Neuronal stem cell (in vitro differentiated cells): ENCODE measurements around the gene COMTD1.

Source experiments
- DNase-seq: peaks from one replicate; pipeline ENCODE4 v3.0.0-alpha.2; 2013; ENCODE audit warnings: low spot score
- H2AFZ ChIP-seq: one replicate; pipeline ENCODE4 v1.6.1; 2013; ENCODE audit warnings: mild to moderate bottlenecking, low read length, inconsistent platforms
- H2AK5ac ChIP-seq: 2 replicates; pipeline ENCODE4 v1.6.1; 2013; ENCODE audit warnings: low read depth, mild to moderate bottlenecking, inconsistent platforms, low read length, moderate library complexity, mixed read lengths
- H2BK120ac ChIP-seq: 2 replicates; pipeline ENCODE4 v1.6.1; 2013; ENCODE audit warnings: low read depth, mild to moderate bottlenecking, inconsistent platforms, low read length, moderate library complexity, mixed read lengths
- H2BK12ac ChIP-seq: one replicate; pipeline ENCODE4 v1.6.1; 2013; ENCODE audit warnings: low read length, inconsistent platforms
- H2BK15ac ChIP-seq: 2 replicates; pipeline ENCODE4 v1.6.1; 2013; ENCODE audit warnings: mild to moderate bottlenecking, low read length, inconsistent platforms, mixed read lengths
- H2BK5ac ChIP-seq: one replicate; pipeline ENCODE4 v1.6.1; 2013; ENCODE audit warnings: inconsistent platforms, mild to moderate bottlenecking, low read length, moderate library complexity
- H3K14ac ChIP-seq: one replicate; pipeline ENCODE4 v1.6.1; 2013; ENCODE audit warnings: low read length, inconsistent platforms
- H3K18ac ChIP-seq: 2 replicates; pipeline ENCODE4 v1.6.1; 2013; ENCODE audit warnings: low read length, inconsistent platforms
- H3K23ac ChIP-seq: 2 replicates; pipeline ENCODE4 v1.6.1; 2013; ENCODE audit warnings: low read depth, mild to moderate bottlenecking, mixed read lengths, low read length, inconsistent platforms; ENCODE audit not compliant: poor library complexity
- H3K27ac ChIP-seq: replicated peaks from 3 replicates; pipeline ENCODE4 v1.5.1; 2013; ENCODE audit warnings: low read length, inconsistent platforms
- H3K27me3 ChIP-seq, 3 experiments: 2 replicates each; pipeline ENCODE4 v1.6.1; 2013; ENCODE audit warnings: low read length in 3 of 3, mild to moderate bottlenecking in 2 of 3, inconsistent platforms in 1 of 3, low read depth in 1 of 3, mixed read lengths in 1 of 3, moderate library complexity in 1 of 3; ENCODE audit not compliant: control insufficient read depth in 3 of 3, insufficient read depth in 3 of 3
- H3K36me3 ChIP-seq, 2 donors: replicated peaks in 1 of 2; 2 replicates each; pipeline ENCODE4 v1.6.1; 2013; ENCODE audit warnings: low read length in 2 of 2; ENCODE audit not compliant: control insufficient read depth in 2 of 2, insufficient read depth in 2 of 2
- H3K4ac ChIP-seq: 2 replicates; pipeline ENCODE4 v1.6.1; 2013; ENCODE audit warnings: inconsistent platforms, mild to moderate bottlenecking, low read length, moderate library complexity
- H3K4me1 ChIP-seq, 2 donors: 1 replicate in 1 of 2; 2 replicates in 1 of 2; pipeline ENCODE4 v1.6.1; 2013; ENCODE audit warnings: low read length in 2 of 2, low read depth in 1 of 2; ENCODE audit not compliant: control insufficient read depth in 2 of 2, insufficient read depth in 1 of 2
- H3K4me2 ChIP-seq: one replicate; pipeline ENCODE4 v1.6.1; 2013; ENCODE audit warnings: mild to moderate bottlenecking, low read length, inconsistent platforms; ENCODE audit not compliant: insufficient read depth, poor library complexity, severe bottlenecking
- H3K4me3 ChIP-seq, 2 donors: 2 replicates each; pipeline ENCODE4 v1.5.1; 2013; ENCODE audit warnings: low read length in 2 of 2, mild to moderate bottlenecking in 2 of 2, inconsistent platforms in 1 of 2, moderate library complexity in 1 of 2
- H3K79me1 ChIP-seq: one replicate; pipeline ENCODE4 v1.6.1; 2013; ENCODE audit warnings: low read depth, mild to moderate bottlenecking, inconsistent platforms, low read length, moderate library complexity
- H3K9ac ChIP-seq: one replicate; pipeline ENCODE4 v1.6.1; 2013; ENCODE audit warnings: mild to moderate bottlenecking, low read depth, low read length, inconsistent platforms; ENCODE audit not compliant: poor library complexity
- H3K9me3 ChIP-seq, 2 donors: replicated peaks in 1 of 2; 2 replicates each; pipeline versions ENCODE3 to v1.6.1; 2013; ENCODE audit warnings: low read length in 2 of 2, mild to moderate bottlenecking in 2 of 2, inconsistent platforms in 1 of 2, low read depth in 1 of 2, mixed read lengths in 1 of 2, moderate library complexity in 1 of 2; ENCODE audit not compliant: control insufficient read depth in 2 of 2, insufficient read depth in 1 of 2
- H4K8ac ChIP-seq: one replicate; pipeline ENCODE4 v1.6.1; 2013; ENCODE audit warnings: low read depth, mild to moderate bottlenecking, inconsistent platforms, low read length, moderate library complexity
- H4K91ac ChIP-seq: one replicate; pipeline ENCODE4 v1.6.1; 2013; ENCODE audit warnings: low read length, low read depth, mild to moderate bottlenecking, inconsistent platforms; ENCODE audit not compliant: poor library complexity
- WGBS, 2 donors: extraction: QIAGEN DNeasy Blood & Tissue Kit; methylation state at CpG; one replicate each; pipeline ENCODE4 v1.1.7; 2013; ENCODE audit warnings: missing lambda C conversion rate in 2 of 2, mixed read lengths in 1 of 2; ENCODE audit not compliant: insufficient read length in 2 of 2, insufficient replicate concordance in 1 of 2; ENCODE audit errors: extremely low coverage in 2 of 2; 5-methylcytosine and 5-hydroxymethylcytosine counted together

COMTD1 gene

DNA sequence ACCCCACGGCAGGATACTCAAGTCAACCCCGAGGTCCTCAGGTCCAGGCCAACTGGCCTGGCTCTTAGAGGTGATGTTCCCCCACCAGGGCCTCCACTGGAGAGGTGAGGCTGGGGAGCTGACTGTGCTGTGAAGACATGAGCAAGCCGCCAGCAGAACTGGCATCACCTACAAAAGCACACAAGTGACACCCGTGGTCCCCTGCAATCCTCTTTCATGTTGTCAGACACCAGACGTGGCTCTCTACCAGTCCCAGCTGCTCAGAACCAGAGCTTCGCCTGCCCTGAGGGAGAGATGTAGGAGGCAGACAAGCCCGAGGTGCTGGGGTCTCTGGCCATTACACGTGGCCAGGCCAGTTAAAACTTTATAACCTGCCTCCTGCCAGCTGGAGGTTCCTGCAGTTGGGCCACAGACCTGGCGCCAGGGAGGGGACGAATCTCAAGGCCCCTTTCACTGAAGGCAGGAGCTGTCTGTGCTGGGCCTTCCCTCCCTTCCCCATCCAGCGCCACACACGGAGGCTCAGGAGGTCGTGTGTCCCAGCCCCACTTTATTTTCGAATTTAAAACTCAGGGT is 2.2 kb downstream of the COMTD1 start:
- peak overlapping the region; percentile 60 for H3K27ac ChIP-seq
- no peak overlapping the region for H2BK120ac ChIP-seq
- no peak overlapping the region for H4K8ac ChIP-seq
- no peaks in the 10 kb centered on the region for H3K79me1 ChIP-seq
- DNase-seq = no peak
- peak overlapping the region; percentile 41 for H2AK5ac ChIP-seq
- H3K9ac ChIP-seq = peak overlapping the region; percentile 78
- H2BK12ac ChIP-seq = no peak overlapping the region
- H3K4me2 ChIP-seq = peak overlapping the region; percentile 100
- peak overlapping the region; percentile 77 for H2BK5ac ChIP-seq
- H3K14ac ChIP-seq = no peak overlapping the region
- H4K91ac ChIP-seq = no peak overlapping the region
- peak overlapping the region; percentile 62 for H2BK15ac ChIP-seq
- peak overlapping the region; percentile 40 for H3K23ac ChIP-seq
- peak overlapping the region in 1 of 2 donors; percentile 73 for H3K4me3 ChIP-seq
- no peak overlapping the region for H3K4ac ChIP-seq
- no peaks in the 10 kb centered on the region for H3K9me3 ChIP-seq
- peaks cover 3 to 7% of the 10 kb centered on the region in 2 donors for H3K4me1 ChIP-seq
- peaks cover 13 to 53% of the 10 kb centered on the region in 2 donors for H3K36me3 ChIP-seq
- WGBS, 2 donors = no CpG with 5 or more reads among the region's 14 CpGs
- no peak overlapping the region for H2AFZ ChIP-seq
- peaks cover 0 to 5% (median 0%) of the 10 kb centered on the region in 3 experiments for H3K27me3 ChIP-seq
- peak overlapping the region; percentile 84 for H3K18ac ChIP-seq

DNA sequence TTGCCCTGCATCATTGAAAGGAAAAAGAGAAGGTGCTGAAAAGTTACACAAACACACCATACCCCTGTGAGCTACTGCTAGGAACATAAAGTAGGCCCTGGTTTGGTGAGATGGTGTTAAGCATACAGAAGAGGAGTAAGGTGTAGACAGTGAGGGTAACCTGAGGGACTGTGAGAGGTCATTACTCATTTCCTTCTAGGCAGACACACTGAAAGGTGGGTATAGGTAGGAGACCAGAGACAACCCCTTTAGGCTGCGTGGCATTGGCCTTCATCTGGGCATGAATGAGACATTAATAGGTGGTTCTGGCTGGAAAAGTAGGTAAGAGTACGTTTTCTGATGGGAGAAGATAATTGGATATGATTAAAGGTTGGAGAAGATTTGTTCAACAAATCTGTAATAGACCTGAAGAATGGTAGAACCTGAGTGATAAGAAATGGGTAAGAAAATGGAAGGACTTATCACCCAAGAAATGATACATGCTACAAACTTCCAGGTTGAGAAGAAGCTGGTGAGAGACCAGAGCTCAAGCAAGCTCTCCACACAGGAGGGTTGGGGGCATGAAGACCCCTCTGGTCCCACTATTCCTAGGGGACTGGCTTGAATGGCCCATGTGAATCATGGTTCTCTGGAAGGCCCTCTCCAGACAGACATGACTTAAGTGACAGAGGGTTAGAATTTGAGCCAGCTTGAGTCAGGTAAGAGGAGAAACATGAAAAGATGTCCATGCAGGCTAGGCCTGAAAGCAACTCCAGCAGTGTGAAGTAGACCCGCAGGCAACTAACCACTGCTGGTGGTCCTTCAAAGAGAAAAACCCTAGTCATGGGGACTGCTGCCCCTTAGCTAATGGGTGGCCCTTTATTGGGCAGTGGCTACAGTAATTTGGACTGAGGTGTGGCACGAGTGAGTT is 3.8 kb downstream of the COMTD1 start:
- Histone ChIP-seq H3K18ac (no peak overlapping the region), H3K4me1 (peaks cover 3 to 10% of the 10 kb centered on the region in 2 donors), H2BK5ac (no peak overlapping the region), H3K79me1 (no peaks in the 10 kb centered on the region), H4K8ac (no peak overlapping the region), H3K36me3 (peaks cover 13 to 67% of the 10 kb centered on the region in 2 donors), H3K23ac (no peak overlapping the region), H2BK15ac (no peak overlapping the region), H3K27me3 (peaks cover 0 to 5% (median 0%) of the 10 kb centered on the region in 3 experiments), H3K27ac (no peak overlapping the region), H3K4me2 (no peak overlapping the region), H2AK5ac (no peak overlapping the region), H3K9me3 (no peaks in the 10 kb centered on the region), H3K9ac (no peak overlapping the region), H2BK120ac (no peak overlapping the region), H3K4me3 (no peak overlapping the region), H3K14ac (no peak overlapping the region), H2AFZ (no peak overlapping the region), H2BK12ac (no peak overlapping the region), H3K4ac (no peak overlapping the region), H4K91ac (no peak overlapping the region)
- no peak for DNase-seq
- 100% methylated on average over 1 of the region's 4 CpGs for WGBS, 2 donors

DNA sequence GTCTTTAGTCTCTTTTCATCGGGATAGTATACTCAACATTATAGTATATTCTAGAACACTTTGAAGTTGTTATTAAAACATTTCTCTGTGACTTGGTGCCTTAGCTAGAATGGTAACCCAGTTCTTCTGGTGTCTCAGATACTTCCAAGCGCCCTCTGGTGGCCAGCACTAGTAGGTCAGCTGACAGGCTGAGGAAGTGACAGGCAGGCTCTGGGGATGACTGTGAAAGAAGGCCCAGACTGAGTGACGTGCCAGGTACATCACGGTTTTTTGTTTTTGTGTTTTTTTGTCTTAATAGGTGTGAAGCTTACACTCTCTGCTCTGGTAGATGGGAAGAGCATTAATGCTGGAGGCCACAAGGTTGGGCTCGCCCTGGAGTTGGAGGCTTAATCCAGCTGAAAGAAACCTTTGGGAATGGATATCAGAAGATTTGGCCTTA is 5.1 kb downstream of the COMTD1 start:
- H3K27me3 ChIP-seq = peaks cover 0 to 5% (median 0%) of the 10 kb centered on the region in 3 experiments
- H2BK120ac ChIP-seq = no peak overlapping the region
- peak; percentile 79 for DNase-seq
- no peak overlapping the region for H3K27ac ChIP-seq
- H2BK15ac ChIP-seq = no peak overlapping the region
- H2BK5ac ChIP-seq = no peak overlapping the region
- H4K91ac ChIP-seq = no peak overlapping the region
- H3K36me3 ChIP-seq = peaks cover 13 to 80% of the 10 kb centered on the region in 2 donors
- no peak overlapping the region for H3K14ac ChIP-seq
- no peaks in the 10 kb centered on the region for H3K9me3 ChIP-seq
- no peaks in the 10 kb centered on the region for H3K79me1 ChIP-seq
- no peak overlapping the region for H3K4me3 ChIP-seq
- H2AK5ac ChIP-seq = no peak overlapping the region
- H2BK12ac ChIP-seq = no peak overlapping the region
- H2AFZ ChIP-seq = no peak overlapping the region
- H3K9ac ChIP-seq = no peak overlapping the region
- WGBS, 2 donors = no CpG with 5 or more reads among the region's 5 CpGs
- no peak overlapping the region for H3K23ac ChIP-seq
- no peak overlapping the region for H3K4ac ChIP-seq
- H3K4me2 ChIP-seq = no peak overlapping the region
- H4K8ac ChIP-seq = no peak overlapping the region
- no peak overlapping the region for H3K18ac ChIP-seq
- H3K4me1 ChIP-seq = peaks cover 7 to 20% of the 10 kb centered on the region in 2 donors

DNA sequence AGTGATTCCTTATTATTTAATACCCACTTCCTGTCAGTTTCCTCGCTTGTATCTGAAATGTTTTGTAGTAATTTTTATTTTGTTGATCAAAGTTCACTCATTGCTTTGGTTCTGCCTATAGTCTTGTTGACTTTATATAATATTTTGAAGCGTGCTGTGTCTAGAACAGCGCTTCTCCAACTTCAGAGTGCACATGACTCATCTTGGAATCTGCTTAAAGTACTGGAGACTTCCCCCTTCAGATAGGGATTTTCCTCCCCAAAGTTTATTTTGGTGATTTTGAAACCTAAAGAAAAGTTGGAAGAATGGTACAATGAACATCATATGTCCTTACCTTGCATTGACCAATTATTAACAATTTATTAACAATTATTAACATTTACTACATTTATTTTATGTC is 5.8 kb downstream of the COMTD1 start:
- Histone ChIP-seq H3K4me1 (peaks cover 13 to 19% of the 10 kb centered on the region in 2 donors), H3K4me2 (no peak overlapping the region), H3K36me3 (peaks cover 13 to 86% of the 10 kb centered on the region in 2 donors), H2BK12ac (no peak overlapping the region), H2BK120ac (no peak overlapping the region), H3K18ac (no peak overlapping the region), H3K79me1 (no peaks in the 10 kb centered on the region), H3K4ac (no peak overlapping the region), H3K27ac (no peak overlapping the region), H2BK5ac (no peak overlapping the region), H3K14ac (no peak overlapping the region), H2AK5ac (no peak overlapping the region), H2BK15ac (no peak overlapping the region), H3K23ac (no peak overlapping the region), H4K91ac (no peak overlapping the region), H3K9ac (no peak overlapping the region), H4K8ac (no peak overlapping the region), H3K27me3 (no peaks in the 10 kb centered on the region), H3K4me3 (no peak overlapping the region), H2AFZ (no peak overlapping the region), H3K9me3 (no peaks in the 10 kb centered on the region)
- WGBS, 2 donors = no CpG with 5 or more reads among the region's 3 CpGs
- no peak for DNase-seq
